ENCODE results near the gene SRGAP3.

DNA sequence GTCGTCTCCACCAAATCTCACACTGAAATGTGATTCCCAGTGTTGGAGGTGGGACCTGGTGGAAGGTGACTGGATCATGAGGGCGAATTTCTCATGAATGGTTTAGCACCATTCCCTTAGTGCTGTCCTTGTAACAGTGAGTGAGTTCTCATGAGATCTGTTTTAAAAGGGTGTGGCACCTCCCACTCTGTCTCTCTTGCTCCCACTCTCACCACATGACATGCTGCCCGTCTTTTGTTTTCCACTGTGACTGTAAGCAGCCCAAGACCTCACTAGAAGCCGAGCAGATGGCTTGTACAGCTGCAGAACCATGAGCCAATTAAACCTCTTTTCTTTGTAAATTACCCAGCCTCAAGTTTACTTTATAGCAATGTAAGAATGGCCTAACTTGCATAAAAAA, 307.3 kb downstream of the SRGAP3 start:
- TF ChIP-seq, protein P1, sequence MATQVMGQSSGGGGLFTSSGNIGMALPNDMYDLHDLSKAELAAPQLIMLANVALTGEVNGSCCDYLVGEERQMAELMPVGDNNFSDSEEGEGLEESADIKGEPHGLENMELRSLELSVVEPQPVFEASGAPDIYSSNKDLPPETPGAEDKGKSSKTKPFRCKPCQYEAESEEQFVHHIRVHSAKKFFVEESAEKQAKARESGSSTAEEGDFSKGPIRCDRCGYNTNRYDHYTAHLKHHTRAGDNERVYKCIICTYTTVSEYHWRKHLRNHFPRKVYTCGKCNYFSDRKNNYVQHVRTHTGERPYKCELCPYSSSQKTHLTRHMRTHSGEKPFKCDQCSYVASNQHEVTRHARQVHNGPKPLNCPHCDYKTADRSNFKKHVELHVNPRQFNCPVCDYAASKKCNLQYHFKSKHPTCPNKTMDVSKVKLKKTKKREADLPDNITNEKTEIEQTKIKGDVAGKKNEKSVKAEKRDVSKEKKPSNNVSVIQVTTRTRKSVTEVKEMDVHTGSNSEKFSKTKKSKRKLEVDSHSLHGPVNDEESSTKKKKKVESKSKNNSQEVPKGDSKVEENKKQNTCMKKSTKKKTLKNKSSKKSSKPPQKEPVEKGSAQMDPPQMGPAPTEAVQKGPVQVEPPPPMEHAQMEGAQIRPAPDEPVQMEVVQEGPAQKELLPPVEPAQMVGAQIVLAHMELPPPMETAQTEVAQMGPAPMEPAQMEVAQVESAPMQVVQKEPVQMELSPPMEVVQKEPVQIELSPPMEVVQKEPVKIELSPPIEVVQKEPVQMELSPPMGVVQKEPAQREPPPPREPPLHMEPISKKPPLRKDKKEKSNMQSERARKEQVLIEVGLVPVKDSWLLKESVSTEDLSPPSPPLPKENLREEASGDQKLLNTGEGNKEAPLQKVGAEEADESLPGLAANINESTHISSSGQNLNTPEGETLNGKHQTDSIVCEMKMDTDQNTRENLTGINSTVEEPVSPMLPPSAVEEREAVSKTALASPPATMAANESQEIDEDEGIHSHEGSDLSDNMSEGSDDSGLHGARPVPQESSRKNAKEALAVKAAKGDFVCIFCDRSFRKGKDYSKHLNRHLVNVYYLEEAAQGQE (IDR thresholded peaks at IDR 0.05; ENCODE audit: low read depth) = no peak
- TF ChIP-seq ZBTB7A (IDR thresholded peaks at IDR 0.05; ENCODE audit: low read depth) = no peak
- TF ChIP-seq EGR1 (IDR thresholded peaks at IDR 0.05) = no peak
- TF ChIP-seq YY1 (IDR thresholded peaks at IDR 0.05; ENCODE audit: low read depth) = no peak
- TF ChIP-seq TAF1 (IDR thresholded peaks at IDR 0.05; ENCODE audit: low read depth) = no peak
- no peak for TF ChIP-seq RAD21 (IDR thresholded peaks at IDR 0.05; ENCODE audit: low read depth)
